GM23338 (cell line): ENCODE results near the gene MLEC. TPM values are rescaled to one million over a fixed set of nuclear protein-coding genes. Genes with fewer than 3 reads are reported as not detected.

Experiments
- ATAC-seq: fragments of 200-7000 bp; cut with Tn5 transposase; 3 replicates; pipeline ENCODE4 v1.9.1; 2020
- DNase-seq: peaks from one replicate; pipeline ENCODE4 v3.0.0-alpha.2; 2015; ENCODE audit warnings: low spot score
- H2AFZ ChIP-seq: fragments of 200-600 bp; sonication (generic); 2 replicates; pipeline ENCODE4 v1.8.0; 2016; ENCODE audit warnings: antibody characterized with exemption, mild to moderate bottlenecking, moderate library complexity
- H3F3A ChIP-seq: fragments of 200-600 bp; sonication (generic); replicated peaks from 2 replicates; pipeline ENCODE4 v1.8.0; 2017; ENCODE audit warnings: antibody characterized with exemption, mixed run types, low read depth
- H3K27ac ChIP-seq: fragments of 200-600 bp; sonication (generic); 2 replicates; pipeline ENCODE4 v1.6.1; 2016; ENCODE audit warnings: low read depth
- H3K27me3 ChIP-seq: fragments of 200-600 bp; sonication (generic); 2 replicates; pipeline ENCODE4 v1.8.0; 2016; ENCODE audit warnings: mild to moderate bottlenecking, mixed run types, moderate library complexity; ENCODE audit not compliant: insufficient read depth
- H3K36me3 ChIP-seq: fragments of 200-600 bp; sonication (generic); 2 replicates; pipeline ENCODE4 v1.8.0; 2016; ENCODE audit warnings: mild to moderate bottlenecking; ENCODE audit not compliant: insufficient read depth
- H3K4me1 ChIP-seq: fragments of 200-600 bp; sonication (generic); 2 replicates; pipeline ENCODE4 v1.8.0; 2016; ENCODE audit warnings: mild to moderate bottlenecking, moderate library complexity; ENCODE audit not compliant: insufficient read depth
- H3K4me2 ChIP-seq: fragments of 200-600 bp; sonication (generic); 2 replicates; pipeline ENCODE4 v1.7.1; 2017; ENCODE audit warnings: mixed run types
- H3K4me3 ChIP-seq: fragments of 200-600 bp; sonication (generic); 2 replicates; pipeline ENCODE4 v1.6.1; 2016; ENCODE audit warnings: mixed run types
- H3K79me2 ChIP-seq: fragments of 200-600 bp; sonication (generic); replicated peaks from 2 replicates; pipeline ENCODE4 v1.8.0; 2017; ENCODE audit warnings: mild to moderate bottlenecking; ENCODE audit not compliant: insufficient read depth
- H3K9me2 ChIP-seq: fragments of 200-600 bp; sonication (generic); 2 replicates; pipeline ENCODE4 v1.8.0; 2017; ENCODE audit not compliant: insufficient read depth
- H4K20me1 ChIP-seq: fragments of 200-600 bp; sonication (generic); replicated peaks from 2 replicates; pipeline ENCODE4 v1.8.0; 2017; ENCODE audit warnings: mild to moderate bottlenecking; ENCODE audit not compliant: insufficient read depth
- H3K27ac Mint-ChIP-seq: 2 replicates; pipeline ENCODE4 v1.8.0; 2020; ENCODE audit warnings: inconsistent platforms, mild to moderate bottlenecking, moderate library complexity, mixed read lengths
- H3K27me3 Mint-ChIP-seq: 3 replicates; pipeline ENCODE4 v1.8.0; 2022; ENCODE audit warnings: low read depth, mild to moderate bottlenecking, moderate library complexity, mixed read lengths, inconsistent platforms; ENCODE audit not compliant: insufficient read depth, poor library complexity
- H3K36me3 Mint-ChIP-seq: 3 replicates; pipeline ENCODE4 v1.8.0; 2021; ENCODE audit warnings: low read depth, mild to moderate bottlenecking, inconsistent platforms, moderate library complexity, mixed read lengths
- H3K4me1 Mint-ChIP-seq: 3 replicates; pipeline ENCODE4 v1.8.0; 2020; ENCODE audit warnings: mild to moderate bottlenecking, inconsistent platforms, mixed read lengths
- H3K4me3 Mint-ChIP-seq: 3 replicates; pipeline ENCODE4 v1.8.0; 2021; ENCODE audit warnings: moderate library complexity, mild to moderate bottlenecking, inconsistent platforms, mixed read lengths
- H3K9me3 Mint-ChIP-seq: 3 replicates; pipeline ENCODE4 v1.8.0; 2020; ENCODE audit warnings: moderate library complexity, mild to moderate bottlenecking, inconsistent platforms, mixed read lengths
- EZH2phosphoT487 ChIP-seq: fragments of 200-600 bp; sonication (generic); IDR thresholded peaks from one replicate; pipeline ENCODE4 v1.8.1; 2018; ENCODE audit warnings: antibody characterized with exemption; ENCODE audit not compliant: unreplicated experiment
- ZNF114 ChIP-seq: fragments of 250-450 bp; sonication (Bioruptor Pico); IDR thresholded peaks from 2 replicates; pipeline ENCODE4 v1.5.0; 2020; ENCODE audit warnings: mild to moderate bottlenecking, moderate library complexity
- polyA plus RNA-seq: library from polyadenylated mRNA; unstranded; fragments of >200 nt; fragmentation: Nextera tagmentation; extraction: Ambion mirVana; gene quantifications from 2 replicates; pipeline ENCODE4 v1.2.1, GENCODE V29; 2016
- total RNA-seq: library from RNA; depleted of rRNA; stranded (reverse); fragments of >200 nt; shearing (Covaris generic); gene quantifications from 2 replicates; pipeline ENCODE4 v1.2.3, GENCODE V29; 2014
- TF ChIP-seq, protein P1 (sequence below), 2 experiments: fragments of 200-600 bp in 1 of 2; sonication (generic) in 1 of 2; conservative IDR thresholded peaks; 2 replicates each; pipeline versions ENCODE4 v1.5.1 to v1.6.1; 2016 to 2017; ENCODE audit warnings: antibody characterized with exemption in 2 of 2, low read depth in 2 of 2, mild to moderate bottlenecking in 2 of 2, moderate library complexity in 1 of 2
- TF ChIP-seq, protein P2 (sequence below): IDR thresholded peaks from one replicate; pipeline ENCODE4 v1.6.1; 2018; ENCODE audit warnings: antibody characterized with exemption; ENCODE audit not compliant: unreplicated experiment
- TF ChIP-seq, protein P3 (sequence below): IDR thresholded peaks from 2 replicates; pipeline ENCODE4 v1.6.1; 2016; ENCODE audit warnings: antibody characterized with exemption

The MLEC gene
- total and polyA plus RNA-seq, 2 experiments from 2014 or later: 225 to 264 TPM

GRCh38 chr12:120720987-120721801 lies 34.2 kb downstream of the MLEC start (continued):
- TF ChIP-seq, protein P1, sequence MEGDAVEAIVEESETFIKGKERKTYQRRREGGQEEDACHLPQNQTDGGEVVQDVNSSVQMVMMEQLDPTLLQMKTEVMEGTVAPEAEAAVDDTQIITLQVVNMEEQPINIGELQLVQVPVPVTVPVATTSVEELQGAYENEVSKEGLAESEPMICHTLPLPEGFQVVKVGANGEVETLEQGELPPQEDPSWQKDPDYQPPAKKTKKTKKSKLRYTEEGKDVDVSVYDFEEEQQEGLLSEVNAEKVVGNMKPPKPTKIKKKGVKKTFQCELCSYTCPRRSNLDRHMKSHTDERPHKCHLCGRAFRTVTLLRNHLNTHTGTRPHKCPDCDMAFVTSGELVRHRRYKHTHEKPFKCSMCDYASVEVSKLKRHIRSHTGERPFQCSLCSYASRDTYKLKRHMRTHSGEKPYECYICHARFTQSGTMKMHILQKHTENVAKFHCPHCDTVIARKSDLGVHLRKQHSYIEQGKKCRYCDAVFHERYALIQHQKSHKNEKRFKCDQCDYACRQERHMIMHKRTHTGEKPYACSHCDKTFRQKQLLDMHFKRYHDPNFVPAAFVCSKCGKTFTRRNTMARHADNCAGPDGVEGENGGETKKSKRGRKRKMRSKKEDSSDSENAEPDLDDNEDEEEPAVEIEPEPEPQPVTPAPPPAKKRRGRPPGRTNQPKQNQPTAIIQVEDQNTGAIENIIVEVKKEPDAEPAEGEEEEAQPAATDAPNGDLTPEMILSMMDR (conservative IDR thresholded peaks at IDR 0.05; ENCODE audit: low read depth in 2 of 2): no peak
- TF ChIP-seq, protein P2, sequence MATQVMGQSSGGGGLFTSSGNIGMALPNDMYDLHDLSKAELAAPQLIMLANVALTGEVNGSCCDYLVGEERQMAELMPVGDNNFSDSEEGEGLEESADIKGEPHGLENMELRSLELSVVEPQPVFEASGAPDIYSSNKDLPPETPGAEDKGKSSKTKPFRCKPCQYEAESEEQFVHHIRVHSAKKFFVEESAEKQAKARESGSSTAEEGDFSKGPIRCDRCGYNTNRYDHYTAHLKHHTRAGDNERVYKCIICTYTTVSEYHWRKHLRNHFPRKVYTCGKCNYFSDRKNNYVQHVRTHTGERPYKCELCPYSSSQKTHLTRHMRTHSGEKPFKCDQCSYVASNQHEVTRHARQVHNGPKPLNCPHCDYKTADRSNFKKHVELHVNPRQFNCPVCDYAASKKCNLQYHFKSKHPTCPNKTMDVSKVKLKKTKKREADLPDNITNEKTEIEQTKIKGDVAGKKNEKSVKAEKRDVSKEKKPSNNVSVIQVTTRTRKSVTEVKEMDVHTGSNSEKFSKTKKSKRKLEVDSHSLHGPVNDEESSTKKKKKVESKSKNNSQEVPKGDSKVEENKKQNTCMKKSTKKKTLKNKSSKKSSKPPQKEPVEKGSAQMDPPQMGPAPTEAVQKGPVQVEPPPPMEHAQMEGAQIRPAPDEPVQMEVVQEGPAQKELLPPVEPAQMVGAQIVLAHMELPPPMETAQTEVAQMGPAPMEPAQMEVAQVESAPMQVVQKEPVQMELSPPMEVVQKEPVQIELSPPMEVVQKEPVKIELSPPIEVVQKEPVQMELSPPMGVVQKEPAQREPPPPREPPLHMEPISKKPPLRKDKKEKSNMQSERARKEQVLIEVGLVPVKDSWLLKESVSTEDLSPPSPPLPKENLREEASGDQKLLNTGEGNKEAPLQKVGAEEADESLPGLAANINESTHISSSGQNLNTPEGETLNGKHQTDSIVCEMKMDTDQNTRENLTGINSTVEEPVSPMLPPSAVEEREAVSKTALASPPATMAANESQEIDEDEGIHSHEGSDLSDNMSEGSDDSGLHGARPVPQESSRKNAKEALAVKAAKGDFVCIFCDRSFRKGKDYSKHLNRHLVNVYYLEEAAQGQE: no peak

DNA sequence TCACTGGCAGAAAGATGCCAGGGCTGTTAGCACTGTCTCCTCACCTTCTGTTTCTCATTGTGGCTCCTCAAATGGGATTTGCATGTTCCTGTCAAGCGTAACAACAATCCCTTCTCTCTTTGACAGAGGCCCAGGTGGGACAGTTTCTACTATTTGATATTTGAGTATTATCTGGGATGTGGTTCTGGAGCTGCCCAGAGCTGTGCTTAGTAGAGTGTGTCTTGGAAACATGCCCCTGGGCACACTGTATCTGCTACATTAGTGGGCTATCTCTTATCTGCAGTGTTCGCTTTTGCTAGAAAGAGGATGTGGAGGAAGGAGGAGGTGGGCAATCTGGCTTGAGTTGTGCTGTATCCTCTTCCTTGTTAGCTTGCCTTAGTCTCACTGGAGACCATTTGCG lies 34.9 kb downstream of the MLEC start:
- Histone ChIP-seq H2AFZ (no peak overlapping the region), H3K27me3 (no peaks in the 10 kb centered on the region), H3K4me3 (no peak overlapping the region), H4K20me1 (peaks cover 29% of the 10 kb centered on the region), H3K27ac (no peak overlapping the region), H3K79me2 (no peaks in the 10 kb centered on the region; the same call in 1 of the 2 replicates), H3K9me2 (no peaks in the 10 kb centered on the region), H3K36me3 (peaks cover 44% of the 10 kb centered on the region), H3K4me1 (peaks cover 11% of the 10 kb centered on the region), H3F3A (peaks cover 20% of the 10 kb centered on the region), H3K4me2 (no peak overlapping the region)
- DNase-seq (no peak), ATAC-seq (no peak)
- no peak overlapping the region for H3K4me3 Mint-ChIP-seq
- no peak overlapping the region for H3K27ac Mint-ChIP-seq
- TF ChIP-seq, protein P1 (conservative IDR thresholded peaks at IDR 0.05; ENCODE audit: low read depth in 2 of 2): no peak
- peaks cover 15% of the 10 kb centered on the region for H3K4me1 Mint-ChIP-seq
- no peaks in the 10 kb centered on the region for H3K9me3 Mint-ChIP-seq
- peaks cover 70% of the 10 kb centered on the region for H3K36me3 Mint-ChIP-seq
- peaks cover 5% of the 10 kb centered on the region for H3K27me3 Mint-ChIP-seq

DNA sequence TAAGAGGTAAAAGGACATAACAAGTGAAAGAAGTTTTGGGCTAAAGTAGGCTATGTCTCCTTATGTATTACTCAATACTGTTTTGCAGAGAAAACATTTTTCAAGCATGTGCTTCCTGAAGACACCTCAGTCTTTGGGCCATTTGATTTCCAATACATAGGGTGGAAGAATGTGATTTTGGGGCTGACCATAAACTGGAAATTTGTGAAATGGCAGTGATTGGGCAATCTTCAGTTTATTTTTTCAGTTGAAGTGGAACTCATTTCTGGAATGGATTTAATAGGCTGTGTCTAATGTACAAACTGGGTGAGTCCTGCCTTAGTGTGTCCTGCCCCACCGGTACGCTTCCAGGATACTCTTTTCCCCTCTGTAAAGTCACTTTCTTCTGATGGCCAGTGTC lies 35.8 kb downstream of the MLEC start:
- H3K4me3 Mint-ChIP-seq: no peak overlapping the region
- Histone ChIP-seq H3K4me1 (peaks cover 11% of the 10 kb centered on the region), H2AFZ (no peak overlapping the region), H3K79me2 (no peaks in the 10 kb centered on the region; the same call in 1 of the 2 replicates), H3K36me3 (peaks cover 36% of the 10 kb centered on the region), H3K27me3 (no peaks in the 10 kb centered on the region), H3F3A (peaks cover 20% of the 10 kb centered on the region), H4K20me1 (peaks cover 29% of the 10 kb centered on the region), H3K27ac (no peak overlapping the region), H3K4me3 (no peak overlapping the region), H3K9me2 (no peaks in the 10 kb centered on the region), H3K4me2 (no peak overlapping the region)
- peaks cover 5% of the 10 kb centered on the region for H3K27me3 Mint-ChIP-seq
- no peak for ATAC-seq
- H3K27ac Mint-ChIP-seq: no peak overlapping the region
- no peaks in the 10 kb centered on the region for H3K9me3 Mint-ChIP-seq
- peaks cover 15% of the 10 kb centered on the region for H3K4me1 Mint-ChIP-seq
- no peak for DNase-seq
- TF ChIP-seq ZNF114 (CRISPR knock-in tag) (no peak), EZH2phosphoT487 (no peak)
- TF ChIP-seq, protein P3, sequence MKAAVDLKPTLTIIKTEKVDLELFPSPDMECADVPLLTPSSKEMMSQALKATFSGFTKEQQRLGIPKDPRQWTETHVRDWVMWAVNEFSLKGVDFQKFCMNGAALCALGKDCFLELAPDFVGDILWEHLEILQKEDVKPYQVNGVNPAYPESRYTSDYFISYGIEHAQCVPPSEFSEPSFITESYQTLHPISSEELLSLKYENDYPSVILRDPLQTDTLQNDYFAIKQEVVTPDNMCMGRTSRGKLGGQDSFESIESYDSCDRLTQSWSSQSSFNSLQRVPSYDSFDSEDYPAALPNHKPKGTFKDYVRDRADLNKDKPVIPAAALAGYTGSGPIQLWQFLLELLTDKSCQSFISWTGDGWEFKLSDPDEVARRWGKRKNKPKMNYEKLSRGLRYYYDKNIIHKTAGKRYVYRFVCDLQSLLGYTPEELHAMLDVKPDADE: no peak
- TF ChIP-seq, protein P1 (conservative IDR thresholded peaks at IDR 0.05; ENCODE audit: low read depth in 2 of 2): no peak
- H3K36me3 Mint-ChIP-seq: peaks cover 62% of the 10 kb centered on the region
